CD4-positive, alpha-beta T cell (primary cell): ENCODE measurements around the gene RARB. TPM values are rescaled to one million over a fixed set of nuclear protein-coding genes. Genes with fewer than 3 reads are reported as not detected.

Source experiments
- ATAC-seq: fragments of 200-7000 bp; cut with Tn5 transposase; one replicate; pipeline ENCODE4 v1.10.0; 2022; ENCODE audit warnings: mild to moderate bottlenecking; ENCODE audit not compliant: poor library complexity
- CTCF ChIA-PET: fragments of 350-600 bp; sonication (Branson Sonifier 250); formaldehyde crosslinking; loops from one replicate; lab custom pipeline; 2021; ENCODE audit warnings: antibody characterized with exemption, inconsistent platforms; lab: Charles Lee
- POLR2A ChIA-PET: fragments of 350-600 bp; sonication (Branson Sonifier 250); formaldehyde crosslinking; loops from one replicate; lab custom pipeline; 2021; ENCODE audit warnings: antibody characterized with exemption, inconsistent platforms; lab: Charles Lee
- DNase-seq, 14 experiments: peaks; one replicate each; pipeline ENCODE4 v3.0.0-alpha.2; 2013 to 2020; ENCODE audit warnings: mixed read lengths in 2 of 14
- H3K27ac ChIP-seq, 2 donors: one replicate each; pipeline versions ENCODE4 v1.5.1 to v1.7.0; 2013; ENCODE audit warnings: low read length in 2 of 2, low read depth in 1 of 2, mild to moderate bottlenecking in 1 of 2
- H3K27me3 ChIP-seq, 2 experiments: 1 replicate in 1 of 2; 2 replicates in 1 of 2; pipeline versions ENCODE4 v1.6.1 to v1.7.0; 2013; ENCODE audit warnings: low read length in 2 of 2, control low read depth in 1 of 2, mild to moderate bottlenecking in 1 of 2, moderate library complexity in 1 of 2; ENCODE audit not compliant: insufficient read depth in 2 of 2, control insufficient read depth in 1 of 2
- H3K36me3 ChIP-seq: one replicate; pipeline ENCODE4 v1.6.1; 2013; ENCODE audit warnings: low read length, control low read depth; ENCODE audit not compliant: insufficient read depth
- H3K4me1 ChIP-seq: one replicate; pipeline ENCODE4 v1.6.1; 2013; ENCODE audit warnings: low read length, control low read depth; ENCODE audit not compliant: insufficient read depth
- H3K4me3 ChIP-seq: one replicate; pipeline ENCODE4 v1.5.1; 2013; ENCODE audit warnings: mild to moderate bottlenecking, low read length, moderate library complexity
- H3K9me3 ChIP-seq, 2 experiments: 1 replicate in 1 of 2; 2 replicates in 1 of 2; pipeline versions ENCODE4 v1.6.1 to v1.7.0; 2013; ENCODE audit warnings: low read length in 2 of 2, mild to moderate bottlenecking in 2 of 2, control low read depth in 1 of 2, moderate library complexity in 1 of 2; ENCODE audit not compliant: control insufficient read depth in 1 of 2, insufficient read depth in 1 of 2
- H3K27ac Mint-ChIP-seq: one replicate; pipeline ENCODE4 v1.8.0; 2020; ENCODE audit warnings: mixed read lengths
- H3K27me3 Mint-ChIP-seq: one replicate; pipeline ENCODE4 v1.8.0; 2021; ENCODE audit warnings: mixed read lengths
- H3K36me3 Mint-ChIP-seq: one replicate; pipeline ENCODE4 v1.8.0; 2021; ENCODE audit warnings: low read depth, mixed read lengths
- H3K4me1 Mint-ChIP-seq: one replicate; pipeline ENCODE4 v1.8.0; 2021; ENCODE audit warnings: low read depth, mixed read lengths
- H3K4me3 Mint-ChIP-seq: one replicate; pipeline ENCODE4 v1.8.0; 2020; ENCODE audit warnings: mild to moderate bottlenecking, mixed read lengths
- H3K9me3 Mint-ChIP-seq: one replicate; pipeline ENCODE4 v1.8.0; 2020; ENCODE audit warnings: mixed read lengths
- CTCF ChIP-seq: fragments of 200-600 bp; IDR thresholded peaks from one replicate; pipeline ENCODE4 v1.8.0; 2022; ENCODE audit warnings: antibody characterized with exemption, mild to moderate bottlenecking
- intact Hi-C, 2 experiments: fragments of 100-400 bp; cut with DNase I in 1 of 2; cut with micrococcal nuclease in 1 of 2; formaldehyde crosslinking; loops; one replicate each; pipeline versions ENCODE4 v1.15.1 to v1.9.0; 2023 to 2025; cut with DNase I, micrococcal nuclease
- total RNA-seq, 174 experiments: library from RNA in 2 of 174; stranded (reverse) in 2 of 174; gene quantifications; one replicate each; pipeline ENCODE4 v1.2.3 and lab custom pipeline; 2021 to 2026

RARB gene
- total RNA-seq, 2 experiments from 2014 or later = not detected

GRCh38 chr3:25433106-25433505, 5.0 kb downstream of the RARB start:
- no peak for ATAC-seq
- Mint-ChIP-seq H3K4me1 (no peaks in the 10 kb centered on the region), H3K36me3 (no peaks in the 10 kb centered on the region), H3K27me3 (peaks cover 40% of the 10 kb centered on the region), H3K4me3 (no peak overlapping the region), H3K27ac (no peak overlapping the region), H3K9me3 (no peaks in the 10 kb centered on the region)
- Histone ChIP-seq H3K4me1 (no peaks in the 10 kb centered on the region), H3K4me3 (no peak overlapping the region), H3K27me3 (peaks cover 16 to 26% of the 10 kb centered on the region in 2 experiments), H3K9me3 (peaks cover 0 to 3% of the 10 kb centered on the region in 2 experiments), H3K27ac (no peak overlapping the region), H3K36me3 (no peaks in the 10 kb centered on the region)
- no peak for DNase-seq
- ChIA-PET POLR2A (no interaction called here), CTCF (interaction anchor here (1.1 kb wide), 1 partner anchor 10 kb away, joined by 3 read pairs; no protein-coding TSS in a partner anchor)
- no peak for TF ChIP-seq CTCF
- intact Hi-C loops = no loop called here

- intact Hi-C loops = no loop called here
- TF ChIP-seq CTCF = no peak
- Histone ChIP-seq H3K4me3 (no peak overlapping the region), H3K27me3 (peaks cover 9 to 19% of the 10 kb centered on the region in 2 experiments), H3K9me3 (no peaks in the 10 kb centered on the region), H3K36me3 (no peaks in the 10 kb centered on the region), H3K4me1 (no peaks in the 10 kb centered on the region), H3K27ac (no peak overlapping the region)
- no peaks in the 10 kb centered on the region for H3K4me1 Mint-ChIP-seq
- H3K9me3 Mint-ChIP-seq = no peaks in the 10 kb centered on the region
- H3K27me3 Mint-ChIP-seq = peaks cover 32% of the 10 kb centered on the region
- CTCF ChIA-PET = interaction anchor here (1.1 kb wide), 1 partner anchor 9 kb away, joined by 3 read pairs; no protein-coding TSS in a partner anchor
- ATAC-seq = no peak
- H3K27ac Mint-ChIP-seq = no peak overlapping the region
- H3K4me3 Mint-ChIP-seq = no peak overlapping the region
- POLR2A ChIA-PET = no interaction called here
- DNase-seq = no peak
- H3K36me3 Mint-ChIP-seq = no peaks in the 10 kb centered on the region
These were observed 5.8 kb downstream of the RARB start for GRCh38 chr3:25433868-25434267.

DNA sequence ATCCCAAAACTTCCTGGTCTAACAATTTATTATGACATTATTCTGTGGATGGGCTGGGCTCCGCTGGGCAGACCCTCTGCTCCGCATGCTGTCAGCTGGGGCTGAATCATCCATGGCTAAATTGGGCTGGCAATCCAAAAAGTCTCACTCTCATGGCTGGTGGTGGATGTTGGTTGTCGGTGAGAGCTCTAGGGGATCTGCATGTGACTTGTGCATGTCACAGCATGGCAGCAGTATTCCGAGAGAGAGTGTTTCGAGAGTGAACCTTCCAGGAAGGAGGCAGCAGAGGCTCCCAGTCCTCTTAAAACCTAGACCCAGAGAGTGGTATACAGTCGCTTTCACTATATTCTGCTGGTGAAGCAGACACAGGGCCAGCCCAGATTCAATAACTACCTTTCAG, 9.9 kb downstream of the RARB start:
- Histone ChIP-seq H3K27me3 (peaks cover 0 to 2% of the 10 kb centered on the region in 2 experiments), H3K4me3 (no peak overlapping the region), H3K9me3 (no peaks in the 10 kb centered on the region), H3K36me3 (no peaks in the 10 kb centered on the region), H3K4me1 (no peaks in the 10 kb centered on the region), H3K27ac (no peak overlapping the region)
- Mint-ChIP-seq H3K4me1 (no peaks in the 10 kb centered on the region), H3K27me3 (peaks cover 9% of the 10 kb centered on the region), H3K4me3 (no peak overlapping the region), H3K27ac (no peak overlapping the region), H3K36me3 (no peaks in the 10 kb centered on the region), H3K9me3 (no peaks in the 10 kb centered on the region)
- CTCF ChIA-PET = no interaction called here
- no peak for ATAC-seq
- TF ChIP-seq CTCF = no peak
- no peak for DNase-seq
- intact Hi-C loops = no loop called here
- POLR2A ChIA-PET = no interaction called here
